Mammary epithelial cell (primary cell): Measurements from ENCODE around the gene LRBA.

Source experiments
- EZH2 ChIP-seq: IDR thresholded peaks from 2 replicates; pipeline ENCODE4 v1.6.1; 2012; ENCODE audit warnings: low read length, inconsistent platforms, borderline replicate concordance
- TF ChIP-seq, protein P1 (sequence below), 2 donors: IDR thresholded peaks in 1 of 2; conservative IDR thresholded peaks in 1 of 2; 2 replicates each; pipeline ENCODE4 v1.5.1; 2011 to 2012; ENCODE audit warnings: inconsistent platforms in 2 of 2, low read length in 2 of 2, mild to moderate bottlenecking in 2 of 2, control low read depth in 1 of 2, low read depth in 1 of 2; ENCODE audit not compliant: insufficient read depth in 1 of 2; ENCODE audit errors: extremely low read depth in 1 of 2

DNA sequence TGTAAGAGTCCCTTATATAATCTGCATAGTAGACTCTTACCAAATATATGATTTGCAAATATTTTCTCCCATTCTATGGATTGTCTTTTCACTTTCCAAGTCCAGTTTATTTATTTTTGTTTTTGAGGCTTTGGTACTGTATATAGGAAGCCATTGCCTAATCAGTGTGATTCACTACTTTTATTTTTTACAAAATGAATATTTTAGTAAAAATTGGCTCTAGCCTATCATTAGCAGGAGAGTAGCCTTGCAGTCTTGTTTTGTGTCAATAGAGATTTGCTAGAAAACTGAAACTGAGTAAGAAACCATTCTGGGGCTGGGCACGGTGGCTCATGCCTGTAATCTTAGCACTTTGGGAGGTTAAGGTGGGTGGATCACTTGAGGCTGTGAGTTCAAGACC lies 633.1 kb downstream of the LRBA start:
- TF ChIP-seq, protein P1, sequence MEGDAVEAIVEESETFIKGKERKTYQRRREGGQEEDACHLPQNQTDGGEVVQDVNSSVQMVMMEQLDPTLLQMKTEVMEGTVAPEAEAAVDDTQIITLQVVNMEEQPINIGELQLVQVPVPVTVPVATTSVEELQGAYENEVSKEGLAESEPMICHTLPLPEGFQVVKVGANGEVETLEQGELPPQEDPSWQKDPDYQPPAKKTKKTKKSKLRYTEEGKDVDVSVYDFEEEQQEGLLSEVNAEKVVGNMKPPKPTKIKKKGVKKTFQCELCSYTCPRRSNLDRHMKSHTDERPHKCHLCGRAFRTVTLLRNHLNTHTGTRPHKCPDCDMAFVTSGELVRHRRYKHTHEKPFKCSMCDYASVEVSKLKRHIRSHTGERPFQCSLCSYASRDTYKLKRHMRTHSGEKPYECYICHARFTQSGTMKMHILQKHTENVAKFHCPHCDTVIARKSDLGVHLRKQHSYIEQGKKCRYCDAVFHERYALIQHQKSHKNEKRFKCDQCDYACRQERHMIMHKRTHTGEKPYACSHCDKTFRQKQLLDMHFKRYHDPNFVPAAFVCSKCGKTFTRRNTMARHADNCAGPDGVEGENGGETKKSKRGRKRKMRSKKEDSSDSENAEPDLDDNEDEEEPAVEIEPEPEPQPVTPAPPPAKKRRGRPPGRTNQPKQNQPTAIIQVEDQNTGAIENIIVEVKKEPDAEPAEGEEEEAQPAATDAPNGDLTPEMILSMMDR (conservative IDR thresholded peaks at IDR 0.05 in 1 of 2, IDR thresholded peaks at IDR 0.05 in 1 of 2; ENCODE audit: extremely low read depth in 1 of 2, insufficient read depth in 1 of 2, low read depth in 1 of 2, low read length in 2 of 2) = no peak
- TF ChIP-seq EZH2 = no peak
